C4-2B (cell line): Measurements from ENCODE around the gene SAPCD1.

ENCODE experiments used
- H3K27ac ChIP-seq: fragments of 450-650 bp; 2 replicates; pipeline ENCODE4 v1.5.1; 2017
- ZFX ChIP-seq: fragments of 450-650 bp; IDR thresholded peaks from 2 replicates; pipeline ENCODE4 v1.6.1; 2017
- TF ChIP-seq, protein P1 (sequence below): fragments of 450-650 bp; conservative IDR thresholded peaks from 2 replicates; pipeline ENCODE4 v1.5.1; 2017; ENCODE audit warnings: mild to moderate bottlenecking

Gene SAPCD1

DNA sequence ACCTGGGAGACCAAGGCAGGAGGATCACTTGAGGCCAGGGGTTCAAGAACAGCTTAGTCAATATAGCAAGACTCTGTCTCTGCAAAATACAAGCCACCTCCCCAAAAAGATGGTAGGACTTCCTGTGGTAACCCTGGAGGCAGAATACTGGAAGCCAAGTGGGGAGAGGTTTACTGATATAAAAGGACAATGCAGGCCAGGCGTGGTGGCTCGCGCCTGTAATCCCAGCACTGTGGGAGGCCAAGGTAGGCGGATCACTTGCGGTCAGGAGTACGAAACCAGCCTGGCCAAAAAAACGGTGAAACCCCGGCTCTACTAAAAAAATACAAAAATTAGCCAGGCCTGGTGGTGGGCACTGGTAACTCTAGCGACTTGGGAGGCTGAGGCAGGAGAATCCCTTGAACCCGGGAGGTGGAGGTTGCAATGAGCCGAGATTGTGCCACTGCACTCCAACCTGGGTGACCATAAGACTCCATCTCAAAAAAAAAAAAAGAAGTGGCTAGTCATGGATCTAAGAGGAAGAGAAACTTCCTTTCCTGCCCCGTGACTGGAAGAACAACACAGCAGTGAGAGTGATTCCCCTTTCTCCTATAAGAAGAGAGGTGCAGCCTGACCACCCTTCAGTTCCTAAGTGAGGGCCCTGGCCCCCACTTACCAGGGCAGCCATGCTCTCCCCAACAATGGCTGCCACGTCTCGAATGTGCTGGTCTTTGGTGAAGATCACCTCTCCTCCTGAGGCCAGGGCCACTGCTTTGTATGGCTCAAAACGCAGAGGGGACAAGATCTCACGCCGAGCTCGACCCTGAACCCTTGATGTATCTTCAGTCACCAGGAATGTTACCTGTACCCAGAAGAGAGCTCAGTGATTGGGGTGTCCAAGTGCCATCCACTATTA, 6.2 kb downstream of the SAPCD1 start:
- H3K27ac ChIP-seq: no peak overlapping the region
- no peak for TF ChIP-seq ZFX
- TF ChIP-seq, protein P1, sequence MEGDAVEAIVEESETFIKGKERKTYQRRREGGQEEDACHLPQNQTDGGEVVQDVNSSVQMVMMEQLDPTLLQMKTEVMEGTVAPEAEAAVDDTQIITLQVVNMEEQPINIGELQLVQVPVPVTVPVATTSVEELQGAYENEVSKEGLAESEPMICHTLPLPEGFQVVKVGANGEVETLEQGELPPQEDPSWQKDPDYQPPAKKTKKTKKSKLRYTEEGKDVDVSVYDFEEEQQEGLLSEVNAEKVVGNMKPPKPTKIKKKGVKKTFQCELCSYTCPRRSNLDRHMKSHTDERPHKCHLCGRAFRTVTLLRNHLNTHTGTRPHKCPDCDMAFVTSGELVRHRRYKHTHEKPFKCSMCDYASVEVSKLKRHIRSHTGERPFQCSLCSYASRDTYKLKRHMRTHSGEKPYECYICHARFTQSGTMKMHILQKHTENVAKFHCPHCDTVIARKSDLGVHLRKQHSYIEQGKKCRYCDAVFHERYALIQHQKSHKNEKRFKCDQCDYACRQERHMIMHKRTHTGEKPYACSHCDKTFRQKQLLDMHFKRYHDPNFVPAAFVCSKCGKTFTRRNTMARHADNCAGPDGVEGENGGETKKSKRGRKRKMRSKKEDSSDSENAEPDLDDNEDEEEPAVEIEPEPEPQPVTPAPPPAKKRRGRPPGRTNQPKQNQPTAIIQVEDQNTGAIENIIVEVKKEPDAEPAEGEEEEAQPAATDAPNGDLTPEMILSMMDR: no peak

DNA sequence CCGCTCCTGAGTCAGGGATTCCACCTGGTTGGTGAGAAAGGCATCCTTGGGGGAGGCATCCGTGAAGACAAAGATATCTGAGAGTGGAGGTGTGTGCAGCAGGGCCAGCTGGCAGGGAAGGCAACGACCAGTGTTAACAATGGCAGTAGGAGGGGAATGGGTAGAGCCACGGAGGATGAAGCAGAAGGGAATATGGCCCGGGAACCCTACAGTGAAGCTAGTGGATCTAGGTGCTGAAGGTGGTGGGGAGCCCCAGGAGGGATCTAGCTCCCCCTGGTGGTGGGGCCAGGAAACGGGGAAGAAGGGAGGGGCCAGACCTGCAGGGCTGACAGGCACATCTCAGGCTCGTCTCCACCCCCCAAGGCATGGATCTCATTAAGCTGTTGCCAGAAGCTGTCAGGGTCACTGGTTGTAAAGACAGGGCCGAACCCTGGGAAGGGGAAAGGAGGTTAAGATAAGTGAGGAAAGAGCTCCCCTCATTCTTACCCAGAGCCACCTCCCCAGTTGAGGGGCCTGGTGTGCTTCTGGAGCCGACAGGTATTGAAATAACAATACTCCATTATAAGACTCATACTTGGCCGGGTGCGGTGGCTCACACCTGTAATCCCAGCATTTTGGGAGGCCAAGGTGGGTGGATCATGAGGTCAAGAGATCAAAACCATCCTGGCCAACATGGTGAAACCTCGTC, 7.4 kb downstream of the SAPCD1 start:
- no peak for TF ChIP-seq ZFX
- TF ChIP-seq, protein P1: peak; percentile 96

DNA sequence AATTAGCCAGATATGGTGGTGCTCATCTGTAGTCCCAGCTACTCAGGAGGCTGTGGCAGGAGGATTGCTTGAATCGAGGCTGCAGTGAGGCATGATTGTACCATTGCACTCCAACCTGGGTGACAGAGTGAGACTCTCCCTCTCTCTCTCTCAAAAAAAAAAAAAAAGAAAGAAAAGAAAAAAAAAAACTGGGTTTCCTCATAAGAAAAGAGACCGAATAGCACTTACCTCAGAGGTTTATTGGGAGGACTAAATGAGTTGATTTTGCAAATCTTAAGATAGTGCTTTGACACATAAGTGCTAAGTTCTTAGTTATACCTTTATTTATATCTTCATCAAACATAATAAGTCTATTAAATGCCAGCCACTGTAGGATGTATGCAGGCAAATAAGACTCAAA, 8.4 kb downstream of the SAPCD1 start:
- H3K27ac ChIP-seq: no peak overlapping the region
- TF ChIP-seq ZFX: no peak
- TF ChIP-seq, protein P1: no peak

More for the DNA sequence above, 7.4 kb downstream of the SAPCD1 start:
- no peak overlapping the region for H3K27ac ChIP-seq

DNA sequence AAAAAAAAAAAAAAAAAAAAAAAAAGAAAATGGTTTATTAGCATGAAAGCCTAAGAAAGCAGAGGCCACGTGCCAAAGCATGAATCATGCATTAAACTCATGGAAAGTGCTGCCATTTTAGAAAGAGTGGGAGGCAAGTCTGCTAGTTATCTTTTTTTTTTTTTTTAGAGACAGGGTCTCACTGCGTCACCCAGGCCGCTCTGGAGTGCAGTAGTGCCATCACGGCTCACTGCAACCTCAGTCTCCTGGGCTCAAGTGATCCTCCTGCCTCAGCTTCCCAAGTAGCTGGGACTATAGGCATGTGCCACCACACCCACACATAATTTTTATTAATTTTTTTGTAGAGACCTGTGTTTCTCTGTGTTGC, 9.5 kb downstream of the SAPCD1 start:
- TF ChIP-seq, protein P1: no peak
- no peak for TF ChIP-seq ZFX
- no peak overlapping the region for H3K27ac ChIP-seq

DNA sequence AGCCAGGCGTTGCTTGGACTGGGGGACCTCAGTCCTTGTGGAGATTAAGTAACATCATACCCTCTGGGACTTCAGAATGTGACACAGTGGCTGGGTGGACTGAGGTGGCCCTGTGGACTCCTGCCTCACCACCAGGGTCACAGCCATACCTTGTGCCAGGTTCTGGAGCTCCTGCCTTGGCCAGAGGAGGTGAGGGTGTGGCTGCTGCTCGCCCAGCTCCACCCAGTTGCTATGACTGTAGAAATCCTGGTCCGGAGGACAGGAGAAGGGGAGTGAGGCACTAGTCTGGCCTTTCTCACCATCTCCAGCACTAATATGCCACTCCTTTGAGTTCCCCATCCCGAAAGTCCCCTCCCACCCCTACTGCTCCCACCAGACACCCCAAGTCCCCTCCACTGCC, 12.7 kb downstream of the SAPCD1 start:
- H3K27ac ChIP-seq: no peak overlapping the region
- TF ChIP-seq, protein P1: no peak
- no peak for TF ChIP-seq ZFX

DNA sequence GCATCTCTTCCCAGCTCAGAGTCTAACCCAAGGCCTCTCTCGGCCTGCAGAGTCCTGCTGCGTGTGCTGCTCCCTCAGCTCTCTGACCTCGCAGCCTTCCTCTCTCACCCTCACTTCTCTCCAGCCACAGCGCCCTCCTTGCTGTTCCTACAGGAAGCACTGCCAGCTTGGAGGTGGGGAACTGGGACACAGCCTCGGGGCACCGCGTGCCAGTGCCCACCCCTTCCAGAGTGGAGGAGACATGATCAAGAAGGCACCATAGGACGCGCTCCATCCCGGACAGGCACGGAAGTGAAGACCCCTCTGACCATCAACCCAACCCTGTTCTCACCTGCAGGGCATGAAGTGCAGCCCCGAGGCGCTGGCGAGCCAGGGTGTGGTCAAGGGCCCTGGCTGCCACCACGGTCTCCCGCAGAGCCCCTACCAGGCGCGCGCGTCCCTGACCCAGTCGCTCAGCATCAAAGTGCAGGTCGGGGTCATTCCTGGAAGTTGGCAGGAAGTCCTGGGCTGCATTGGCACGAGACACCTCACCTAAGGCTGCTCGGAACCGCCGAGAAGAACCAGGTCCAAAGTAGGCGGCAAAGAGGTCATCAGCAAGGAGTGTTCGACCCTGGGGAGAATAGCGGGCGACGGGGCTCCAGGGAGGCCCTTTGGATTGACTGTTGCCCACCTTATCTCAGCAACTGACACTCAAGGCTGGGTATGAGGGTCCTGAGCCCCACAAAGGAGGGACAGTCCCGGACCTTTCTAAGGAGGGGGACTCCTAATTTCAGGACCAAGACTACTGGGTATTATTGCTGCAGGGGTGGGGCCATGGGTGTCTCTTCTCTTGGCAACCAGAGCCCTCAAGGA, 13.4 kb downstream of the SAPCD1 start:
- H3K27ac ChIP-seq: no peak overlapping the region
- TF ChIP-seq, protein P1: no peak
- TF ChIP-seq ZFX: no peak
